SK-N-SH (cell line): ENCODE measurements around the gene CRYGC. TPM values are rescaled to one million over a fixed set of nuclear protein-coding genes. Genes with fewer than 3 reads are reported as not detected.

Source experiments
- CTCF ChIA-PET: fragments of 300-600, 350-600 bp; formaldehyde crosslinking; extraction: SDS; loops from one replicate; lab custom pipeline; 2021; lab: Yijun Ruan, JAX
- POLR2A ChIA-PET: fragments of 350-600 bp; sonication (Branson Sonifier 250); formaldehyde crosslinking; extraction: SDS; loops from one replicate; lab custom pipeline; 2020; ENCODE audit warnings: antibody characterized with exemption, inconsistent platforms; lab: Yijun Ruan, JAX
- DNase-seq: peaks from one replicate; pipeline ENCODE4 v3.0.0; 2012
- H2AFZ ChIP-seq: fragments of 200-600 bp; sonication (generic); 2 replicates; pipeline ENCODE4 v1.8.1; 2016; ENCODE audit warnings: antibody characterized with exemption, mild to moderate bottlenecking, low read depth
- H3F3A ChIP-seq: fragments of 200-600 bp; sonication (generic); replicated peaks from 2 replicates; pipeline ENCODE3; 2016; ENCODE audit warnings: antibody characterized with exemption, mild to moderate bottlenecking; ENCODE audit not compliant: insufficient read depth
- H3K27ac ChIP-seq, 2 experiments: fragments of 200-500 bp in 1 of 2; fragments of 200-600 bp in 1 of 2; sonication (Bioruptor generic) in 1 of 2; sonication (generic), shearing (Covaris generic) in 1 of 2; 2 replicates each; pipeline versions ENCODE4 v1.5.1 to v1.6.1; 2014 to 2016; ENCODE audit warnings: low read depth in 2 of 2, inconsistent platforms in 1 of 2, low read length in 1 of 2, mild to moderate bottlenecking in 1 of 2, mixed read lengths in 1 of 2
- H3K27me3 ChIP-seq: fragments of 200-600 bp; sonication (generic), shearing (Covaris generic); 2 replicates; pipeline ENCODE4 v1.6.1; 2016; ENCODE audit warnings: mixed run types; ENCODE audit not compliant: insufficient read depth
- H3K36me3 ChIP-seq, 2 experiments: fragments of 200-500 bp in 1 of 2; fragments of 200-600 bp in 1 of 2; sonication (Bioruptor generic) in 1 of 2; sonication (generic) in 1 of 2; replicated peaks in 1 of 2; 2 replicates each; pipeline versions ENCODE3 to v1.5.1; 2014 to 2016; ENCODE audit warnings: low read length in 1 of 2, mild to moderate bottlenecking in 1 of 2; ENCODE audit not compliant: insufficient read depth in 2 of 2, control insufficient read depth in 1 of 2
- H3K4me1 ChIP-seq, 2 experiments: fragments of 200-500 bp in 1 of 2; fragments of 200-600 bp in 1 of 2; sonication (Bioruptor generic) in 1 of 2; sonication (generic), shearing (Covaris generic) in 1 of 2; 2 replicates each; pipeline versions ENCODE4 v1.5.1 to v1.6.1; 2014 to 2016; ENCODE audit warnings: low read depth in 1 of 2, low read length in 1 of 2, mixed run types in 1 of 2; ENCODE audit not compliant: insufficient read depth in 2 of 2, control insufficient read depth in 1 of 2
- H3K4me2 ChIP-seq: fragments of 200-600 bp; sonication (generic), shearing (Covaris generic); 2 replicates; pipeline ENCODE4 v1.6.1; 2017; ENCODE audit warnings: mixed run types
- H3K4me3 ChIP-seq, 2 experiments: fragments of 200-500 bp in 1 of 2; fragments of 200-600 bp in 1 of 2; sonication (Bioruptor generic) in 1 of 2; sonication (generic), shearing (Covaris generic) in 1 of 2; 2 replicates each; pipeline versions ENCODE4 v1.5.1 to v1.8.1; 2014 to 2016; ENCODE audit warnings: low read depth in 2 of 2, inconsistent platforms in 1 of 2, low read length in 1 of 2, mild to moderate bottlenecking in 1 of 2, mixed read lengths in 1 of 2, moderate library complexity in 1 of 2
- H3K79me2 ChIP-seq: fragments of 200-600 bp; sonication (generic); 2 replicates; pipeline ENCODE4 v1.8.1; 2017; ENCODE audit warnings: mild to moderate bottlenecking; ENCODE audit not compliant: insufficient read depth
- H3K9ac ChIP-seq: fragments of 200-600 bp; sonication (generic); 2 replicates; pipeline ENCODE4 v1.6.1; 2017; ENCODE audit warnings: mixed run types
- H3K9me2 ChIP-seq: fragments of 200-600 bp; sonication (generic); 2 replicates; pipeline ENCODE4 v1.6.1; 2017; ENCODE audit warnings: mixed run types
- H3K9me3 ChIP-seq: fragments of 200-600 bp; sonication (generic); 2 replicates; pipeline ENCODE4 v1.6.1; 2017; ENCODE audit warnings: mixed run types, mild to moderate bottlenecking, moderate library complexity
- H4K20me1 ChIP-seq: fragments of 200-600 bp; sonication (generic); 2 replicates; pipeline ENCODE4 v1.6.1; 2017; ENCODE audit warnings: mild to moderate bottlenecking, mixed run types; ENCODE audit not compliant: insufficient read depth
- CHD2 ChIP-seq: fragments of 150-350 bp; IDR thresholded peaks from 2 replicates; pipeline ENCODE4 v1.6.1; 2018; ENCODE audit warnings: low read length; ENCODE audit not compliant: partially characterized antibody
- ELF1 ChIP-seq: IDR thresholded peaks from 2 replicates; pipeline ENCODE4 v1.4.0; 2012
- EP300 ChIP-seq, 2 experiments: IDR thresholded peaks; 2 replicates each; pipeline versions ENCODE4 v1.4.0 to v1.6.1; 2012; ENCODE audit warnings: borderline replicate concordance in 1 of 2, low read depth in 1 of 2, low read length in 1 of 2
- FOSL2 ChIP-seq: IDR thresholded peaks from 2 replicates; pipeline ENCODE4 v1.4.0; 2012; ENCODE audit warnings: low read depth, mild to moderate bottlenecking, moderate library complexity, borderline replicate concordance
- GABPA ChIP-seq: IDR thresholded peaks from 2 replicates; pipeline ENCODE4 v1.4.0; 2012; ENCODE audit warnings: low read depth, mild to moderate bottlenecking
- MEF2A ChIP-seq: IDR thresholded peaks from 2 replicates; pipeline ENCODE4 v1.4.0; 2012; ENCODE audit warnings: low read depth, borderline replicate concordance
- MXI1 ChIP-seq: IDR thresholded peaks from 2 replicates; pipeline ENCODE4 v1.6.1; 2012; ENCODE audit warnings: mild to moderate bottlenecking, low read depth, low read length, improper control_type of control experiment
- NFIC ChIP-seq: IDR thresholded peaks from 2 replicates; pipeline ENCODE4 v1.4.0; 2012; ENCODE audit warnings: borderline replicate concordance
- POLR2AphosphoS5 ChIP-seq: IDR thresholded peaks from 2 replicates; pipeline ENCODE4 v1.6.1; 2012; ENCODE audit warnings: low read depth, low read length
- RCOR1 ChIP-seq: fragments of 150-350 bp; IDR thresholded peaks from 2 replicates; pipeline ENCODE4 v1.6.1; 2017; ENCODE audit warnings: antibody characterized with exemption, low read length
- REST ChIP-seq: IDR thresholded peaks from 2 replicates; pipeline ENCODE4 v1.6.1; 2012; ENCODE audit warnings: mild to moderate bottlenecking, low read depth, low read length, moderate library complexity
- SIN3A ChIP-seq: IDR thresholded peaks from 2 replicates; pipeline ENCODE4 v1.6.1; 2012; ENCODE audit warnings: low read depth, mild to moderate bottlenecking, low read length, moderate library complexity, borderline replicate concordance
- TAF1 ChIP-seq: IDR thresholded peaks from 2 replicates; pipeline ENCODE4 v1.6.1; 2012; ENCODE audit warnings: low read depth, mild to moderate bottlenecking, low read length, moderate library complexity, borderline replicate concordance
- TCF12 ChIP-seq: IDR thresholded peaks from 2 replicates; pipeline ENCODE4 v1.4.0; 2012
- WGBS: methylation state at CpG from one replicate; pipeline ENCODE4 v1.1.6; 2017; ENCODE audit warnings: low lambda C conversion rate; 5-methylcytosine and 5-hydroxymethylcytosine counted together
- polyA plus RNA-seq, 3 experiments: library from polyadenylated mRNA; depleted of rRNA; stranded (reverse); fragments of >200 nt; gene quantifications; 2 replicates each; pipeline ENCODE4 v1.2.3, GENCODE V29; 2012
- TF ChIP-seq, protein P1 (sequence below): fragments of 200-600 bp; sonication (generic); IDR thresholded peaks from 2 replicates; pipeline ENCODE4 v1.6.1; 2017; ENCODE audit warnings: antibody characterized with exemption, mild to moderate bottlenecking, moderate library complexity
- TF ChIP-seq, protein P2 (sequence below): IDR thresholded peaks from 2 replicates; pipeline ENCODE4 v1.4.0; 2012; ENCODE audit warnings: low read depth, borderline replicate concordance
- TF ChIP-seq, protein P3 (sequence below): fragments of 150-350 bp; IDR thresholded peaks from 2 replicates; pipeline ENCODE4 v1.6.1; 2016; ENCODE audit warnings: mild to moderate bottlenecking, low read depth, low read length

CRYGC gene
- polyA plus RNA-seq, 1 of the 3 experiments (the other 2 are of a cell fraction): 0.31 TPM

- no peak for TF ChIP-seq CHD2
- TF ChIP-seq MEF2A: no peak
- TF ChIP-seq NFIC: peak; percentile 22; the same call in 1 of the 2 replicates
- no peak for TF ChIP-seq GABPA
- peak; percentile 51; the same call in 1 of the 2 replicates for TF ChIP-seq TCF12
- TF ChIP-seq, protein P1, sequence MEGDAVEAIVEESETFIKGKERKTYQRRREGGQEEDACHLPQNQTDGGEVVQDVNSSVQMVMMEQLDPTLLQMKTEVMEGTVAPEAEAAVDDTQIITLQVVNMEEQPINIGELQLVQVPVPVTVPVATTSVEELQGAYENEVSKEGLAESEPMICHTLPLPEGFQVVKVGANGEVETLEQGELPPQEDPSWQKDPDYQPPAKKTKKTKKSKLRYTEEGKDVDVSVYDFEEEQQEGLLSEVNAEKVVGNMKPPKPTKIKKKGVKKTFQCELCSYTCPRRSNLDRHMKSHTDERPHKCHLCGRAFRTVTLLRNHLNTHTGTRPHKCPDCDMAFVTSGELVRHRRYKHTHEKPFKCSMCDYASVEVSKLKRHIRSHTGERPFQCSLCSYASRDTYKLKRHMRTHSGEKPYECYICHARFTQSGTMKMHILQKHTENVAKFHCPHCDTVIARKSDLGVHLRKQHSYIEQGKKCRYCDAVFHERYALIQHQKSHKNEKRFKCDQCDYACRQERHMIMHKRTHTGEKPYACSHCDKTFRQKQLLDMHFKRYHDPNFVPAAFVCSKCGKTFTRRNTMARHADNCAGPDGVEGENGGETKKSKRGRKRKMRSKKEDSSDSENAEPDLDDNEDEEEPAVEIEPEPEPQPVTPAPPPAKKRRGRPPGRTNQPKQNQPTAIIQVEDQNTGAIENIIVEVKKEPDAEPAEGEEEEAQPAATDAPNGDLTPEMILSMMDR: no peak
- TF ChIP-seq EP300 (IDR thresholded peaks at IDR 0.05; ENCODE audit: borderline replicate concordance in 1 of 2, low read depth in 1 of 2, low read length in 1 of 2): peak; percentile 30 to 57; a peak in 2 of 4 replicates
- 0 out of 2 replicates have a peak, but pooled peaks have one; percentile 41 for TF ChIP-seq REST
Measured at GRCh38 chr2:208129744-208130711, at the start of gene CRYGC (continued).

DNA sequence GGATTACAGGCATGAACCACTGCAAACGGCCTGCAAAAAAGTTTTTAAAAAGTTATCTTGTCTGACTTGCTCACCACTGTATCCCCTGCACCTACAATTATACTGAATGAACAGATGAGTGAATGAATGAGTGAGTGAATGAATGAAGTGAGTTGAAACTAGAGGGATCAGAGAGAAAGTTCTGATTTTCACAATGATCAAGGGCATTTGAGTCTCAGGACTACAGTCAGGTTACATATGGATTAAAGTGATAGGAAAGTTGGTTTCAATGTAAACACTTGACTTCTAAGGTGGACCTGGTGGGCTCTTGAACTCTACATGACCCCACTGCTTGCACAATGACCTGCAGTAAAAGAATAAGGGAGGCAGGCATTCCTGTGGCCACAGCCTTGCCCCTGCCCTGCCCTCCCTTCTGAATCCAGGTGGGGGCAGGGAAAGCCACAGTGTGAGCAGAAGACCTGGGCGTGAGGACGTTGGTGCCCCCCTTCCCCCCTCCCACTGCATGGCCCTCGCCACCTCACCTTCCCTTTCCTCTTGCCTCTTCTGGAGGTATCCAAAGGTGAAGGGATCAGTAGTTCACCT lies 49.5 kb upstream of the CRYGC start:
- no peaks in the 10 kb centered on the region; a peak in 2 of 4 replicates for H3K4me1 ChIP-seq
- no peak overlapping the region for H2AFZ ChIP-seq
- H3K27me3 ChIP-seq: no peaks in the 10 kb centered on the region
- H3K27ac ChIP-seq: no peak overlapping the region
- H3K79me2 ChIP-seq: no peaks in the 10 kb centered on the region
- WGBS: 69% methylated on average over 4 of the region's 4 CpGs
- ChIA-PET POLR2A (no interaction called here), CTCF (no interaction called here)
- no peak overlapping the region for H3K9ac ChIP-seq
- peaks cover 6% of the 10 kb centered on the region for H3F3A ChIP-seq
- H4K20me1 ChIP-seq: no peaks in the 10 kb centered on the region
- H3K9me3 ChIP-seq: no peaks in the 10 kb centered on the region
- H3K36me3 ChIP-seq: no peaks in the 10 kb centered on the region
- H3K9me2 ChIP-seq: no peaks in the 10 kb centered on the region
- no peak for DNase-seq
- no peak overlapping the region for H3K4me2 ChIP-seq
- H3K4me3 ChIP-seq: no peak overlapping the region
- TF ChIP-seq, protein P1: no peak
- TF ChIP-seq FOSL2 (no peak), NFIC (no peak), GABPA (no peak), ELF1 (no peak), RCOR1 (no peak), POLR2AphosphoS5 (no peak), MXI1 (no peak), SIN3A (no peak), TAF1 (no peak)
- TF ChIP-seq, protein P2, sequence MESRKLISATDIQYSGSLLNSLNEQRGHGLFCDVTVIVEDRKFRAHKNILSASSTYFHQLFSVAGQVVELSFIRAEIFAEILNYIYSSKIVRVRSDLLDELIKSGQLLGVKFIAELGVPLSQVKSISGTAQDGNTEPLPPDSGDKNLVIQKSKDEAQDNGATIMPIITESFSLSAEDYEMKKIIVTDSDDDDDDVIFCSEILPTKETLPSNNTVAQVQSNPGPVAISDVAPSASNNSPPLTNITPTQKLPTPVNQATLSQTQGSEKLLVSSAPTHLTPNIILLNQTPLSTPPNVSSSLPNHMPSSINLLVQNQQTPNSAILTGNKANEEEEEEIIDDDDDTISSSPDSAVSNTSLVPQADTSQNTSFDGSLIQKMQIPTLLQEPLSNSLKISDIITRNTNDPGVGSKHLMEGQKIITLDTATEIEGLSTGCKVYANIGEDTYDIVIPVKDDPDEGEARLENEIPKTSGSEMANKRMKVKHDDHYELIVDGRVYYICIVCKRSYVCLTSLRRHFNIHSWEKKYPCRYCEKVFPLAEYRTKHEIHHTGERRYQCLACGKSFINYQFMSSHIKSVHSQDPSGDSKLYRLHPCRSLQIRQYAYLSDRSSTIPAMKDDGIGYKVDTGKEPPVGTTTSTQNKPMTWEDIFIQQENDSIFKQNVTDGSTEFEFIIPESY: no peak
- TF ChIP-seq, protein P3, sequence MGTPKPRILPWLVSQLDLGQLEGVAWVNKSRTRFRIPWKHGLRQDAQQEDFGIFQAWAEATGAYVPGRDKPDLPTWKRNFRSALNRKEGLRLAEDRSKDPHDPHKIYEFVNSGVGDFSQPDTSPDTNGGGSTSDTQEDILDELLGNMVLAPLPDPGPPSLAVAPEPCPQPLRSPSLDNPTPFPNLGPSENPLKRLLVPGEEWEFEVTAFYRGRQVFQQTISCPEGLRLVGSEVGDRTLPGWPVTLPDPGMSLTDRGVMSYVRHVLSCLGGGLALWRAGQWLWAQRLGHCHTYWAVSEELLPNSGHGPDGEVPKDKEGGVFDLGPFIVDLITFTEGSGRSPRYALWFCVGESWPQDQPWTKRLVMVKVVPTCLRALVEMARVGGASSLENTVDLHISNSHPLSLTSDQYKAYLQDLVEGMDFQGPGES: no peak
